ENCODE measurements around the gene COL12A1. TPM values are rescaled to one million over a fixed set of nuclear protein-coding genes. Genes with fewer than 3 reads are reported as not detected.

The COL12A1 gene
- total RNA-seq, 1 experiment from 2014 or later = 136 TPM

- Mint-ChIP-seq H3K27me3 (ENCODE audit: insufficient read depth, unreplicated experiment) (no peaks in the 10 kb centered on the region), H3K27ac (ENCODE audit: low read depth, unreplicated experiment) (no peak overlapping the region), H3K36me3 (ENCODE audit: insufficient read depth, unreplicated experiment) (peaks cover 41% of the 10 kb centered on the region), H3K4me3 (ENCODE audit: unreplicated experiment) (no peak overlapping the region), H3K9me3 (ENCODE audit: unreplicated experiment) (no peaks in the 10 kb centered on the region), H3K4me1 (ENCODE audit: insufficient read depth, unreplicated experiment) (no peaks in the 10 kb centered on the region)
- no peak for DNase-seq (ENCODE audit: unreplicated experiment)
- intact Hi-C loops (cut with micrococcal nuclease) = no loop called here
- TF ChIP-seq, protein P1, sequence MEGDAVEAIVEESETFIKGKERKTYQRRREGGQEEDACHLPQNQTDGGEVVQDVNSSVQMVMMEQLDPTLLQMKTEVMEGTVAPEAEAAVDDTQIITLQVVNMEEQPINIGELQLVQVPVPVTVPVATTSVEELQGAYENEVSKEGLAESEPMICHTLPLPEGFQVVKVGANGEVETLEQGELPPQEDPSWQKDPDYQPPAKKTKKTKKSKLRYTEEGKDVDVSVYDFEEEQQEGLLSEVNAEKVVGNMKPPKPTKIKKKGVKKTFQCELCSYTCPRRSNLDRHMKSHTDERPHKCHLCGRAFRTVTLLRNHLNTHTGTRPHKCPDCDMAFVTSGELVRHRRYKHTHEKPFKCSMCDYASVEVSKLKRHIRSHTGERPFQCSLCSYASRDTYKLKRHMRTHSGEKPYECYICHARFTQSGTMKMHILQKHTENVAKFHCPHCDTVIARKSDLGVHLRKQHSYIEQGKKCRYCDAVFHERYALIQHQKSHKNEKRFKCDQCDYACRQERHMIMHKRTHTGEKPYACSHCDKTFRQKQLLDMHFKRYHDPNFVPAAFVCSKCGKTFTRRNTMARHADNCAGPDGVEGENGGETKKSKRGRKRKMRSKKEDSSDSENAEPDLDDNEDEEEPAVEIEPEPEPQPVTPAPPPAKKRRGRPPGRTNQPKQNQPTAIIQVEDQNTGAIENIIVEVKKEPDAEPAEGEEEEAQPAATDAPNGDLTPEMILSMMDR (IDR thresholded peaks at IDR 0.05; ENCODE audit: unreplicated experiment) = no peak
- ChIA-PET POLR2A (no interaction called here), CTCF (interaction anchor here (0.6 kb wide), 1 partner anchor 352 kb away, joined by 4 read pairs; no protein-coding TSS in a partner anchor)
- no TSS peak for BruUV-seq (replicated peaks)
Observed at GRCh38 chr6:75106426-75106825, 99.4 kb downstream of the COL12A1 start.

DNA sequence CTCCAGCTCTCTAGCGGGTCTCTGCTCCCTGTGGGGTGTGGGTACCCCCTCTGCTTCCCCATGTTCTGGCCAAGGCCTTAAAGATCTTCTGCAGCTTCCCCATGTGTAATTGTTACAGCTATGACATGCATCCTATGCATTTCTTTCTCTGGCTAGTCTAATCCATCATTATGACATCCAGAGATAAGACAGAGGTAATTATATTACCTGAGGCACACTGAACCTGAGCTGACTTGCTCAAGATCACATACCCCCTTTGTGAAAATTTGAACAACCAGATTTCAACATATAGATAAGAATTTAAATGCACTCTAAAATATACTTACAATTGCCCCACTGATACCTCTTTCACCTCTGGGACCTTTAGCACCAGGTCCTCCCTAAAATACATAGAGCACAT lies 102.4 kb downstream of the COL12A1 start:
- H3K36me3 Mint-ChIP-seq (ENCODE audit: insufficient read depth, unreplicated experiment) = peaks cover 48% of the 10 kb centered on the region
- no peak overlapping the region for H3K27ac Mint-ChIP-seq (ENCODE audit: low read depth, unreplicated experiment)
- intact Hi-C loops (cut with micrococcal nuclease) = no loop called here
- no peaks in the 10 kb centered on the region for H3K27me3 Mint-ChIP-seq (ENCODE audit: insufficient read depth, unreplicated experiment)
- peaks cover 13% of the 10 kb centered on the region for H3K4me1 Mint-ChIP-seq (ENCODE audit: insufficient read depth, unreplicated experiment)
- no peak overlapping the region for H3K4me3 Mint-ChIP-seq (ENCODE audit: unreplicated experiment)
- ChIA-PET CTCF (interaction anchor here (0.5 to 1.2 kb wide), 3 partner anchors 105 to 233 kb away, joined by 3 to 4 read pairs (median 4); no protein-coding TSS in a partner anchor), POLR2A (interaction anchor here (0.6 kb wide), 1 partner anchor 354 kb away, joined by 3 read pairs; no protein-coding TSS in a partner anchor)
- no peak for DNase-seq (ENCODE audit: unreplicated experiment)
- TF ChIP-seq, protein P1 (IDR thresholded peaks at IDR 0.05; ENCODE audit: unreplicated experiment) = no peak
- no peaks in the 10 kb centered on the region for H3K9me3 Mint-ChIP-seq (ENCODE audit: unreplicated experiment)
- BruUV-seq (replicated peaks) = no TSS peak

GRCh38 chr6:75102301-75102700 lies 103.6 kb downstream of the COL12A1 start:
- TF ChIP-seq, protein P1 (IDR thresholded peaks at IDR 0.05; ENCODE audit: unreplicated experiment) = no peak
- CTCF ChIA-PET = interaction anchor here (1.2 kb wide), 1 partner anchor 106 kb away, joined by 4 read pairs; no protein-coding TSS in a partner anchor
- intact Hi-C loops (cut with micrococcal nuclease) = no loop called here
- Mint-ChIP-seq H3K9me3 (ENCODE audit: unreplicated experiment) (no peaks in the 10 kb centered on the region), H3K4me1 (ENCODE audit: insufficient read depth, unreplicated experiment) (peaks cover 13% of the 10 kb centered on the region), H3K27ac (ENCODE audit: low read depth, unreplicated experiment) (no peak overlapping the region), H3K36me3 (ENCODE audit: insufficient read depth, unreplicated experiment) (peaks cover 44% of the 10 kb centered on the region), H3K4me3 (ENCODE audit: unreplicated experiment) (no peak overlapping the region), H3K27me3 (ENCODE audit: insufficient read depth, unreplicated experiment) (no peaks in the 10 kb centered on the region)
- BruUV-seq (replicated peaks) = no TSS peak
- no peak for DNase-seq (ENCODE audit: unreplicated experiment)
- POLR2A ChIA-PET = no interaction called here

DNA sequence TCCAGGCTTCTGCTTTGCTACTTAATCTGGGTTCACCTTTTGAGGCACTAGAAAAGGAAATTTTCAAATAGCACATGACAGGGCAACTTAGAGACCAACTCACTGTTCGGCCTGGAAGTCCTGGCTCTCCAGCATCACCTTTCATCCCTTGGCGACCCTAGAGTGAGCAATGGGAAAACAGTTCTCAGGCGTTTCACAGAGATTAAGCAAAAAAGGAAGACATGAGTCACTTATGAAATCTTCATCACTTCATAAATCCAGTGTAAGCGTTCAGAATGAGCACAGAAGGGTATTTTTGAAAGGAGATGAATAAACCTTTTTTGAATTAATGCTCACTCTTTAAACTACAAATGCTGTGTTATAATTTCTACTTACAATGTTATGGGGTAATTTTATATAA lies 104.0 kb downstream of the COL12A1 start:
- CTCF ChIA-PET = no interaction called here
- POLR2A ChIA-PET = no interaction called here
- Mint-ChIP-seq H3K9me3 (ENCODE audit: unreplicated experiment) (no peaks in the 10 kb centered on the region), H3K27me3 (ENCODE audit: insufficient read depth, unreplicated experiment) (no peaks in the 10 kb centered on the region), H3K36me3 (ENCODE audit: insufficient read depth, unreplicated experiment) (peaks cover 49% of the 10 kb centered on the region), H3K27ac (ENCODE audit: low read depth, unreplicated experiment) (no peak overlapping the region), H3K4me1 (ENCODE audit: insufficient read depth, unreplicated experiment) (peaks cover 13% of the 10 kb centered on the region), H3K4me3 (ENCODE audit: unreplicated experiment) (no peak overlapping the region)
- TF ChIP-seq, protein P1 (IDR thresholded peaks at IDR 0.05; ENCODE audit: unreplicated experiment) = no peak
- DNase-seq (ENCODE audit: unreplicated experiment) = peak; percentile 20
- BruUV-seq (replicated peaks) = no TSS peak
- intact Hi-C loops (cut with micrococcal nuclease) = no loop called here
